ENCODE measurements around the gene UBTF. TPM values are rescaled to one million over a fixed set of nuclear protein-coding genes. Genes with fewer than 3 reads are reported as not detected.

Gene UBTF
- total and polyA plus RNA-seq, 2 of the 8 experiments (the other 6 are each of a cell fraction or from before 2014, with no cell fraction given), result 14.7 to 106 TPM

- no peak for TF ChIP-seq CHD7 (IDR thresholded peaks at IDR 0.05; ENCODE audit: insufficient replicate concordance, low read length)
- TF ChIP-seq TEAD4 (IDR thresholded peaks at IDR 0.05; ENCODE audit: low read depth, low read length), result no peak
These were observed 3.3 kb downstream of the UBTF start (continued) for GRCh38 chr17:44216173-44216572.
